Measurements from ENCODE around the gene PTPRN2.

PTPRN2 gene

GRCh38 chr7:158011941-158012340, 575.7 kb downstream of the PTPRN2 start:
- no peak for DNase-seq (ENCODE audit: low read depth)

GRCh38 chr7:158010961-158011693, 576.5 kb downstream of the PTPRN2 start:
- DNase-seq (ENCODE audit: low read depth) = no peak

- no peak for DNase-seq (ENCODE audit: low read depth)
Observed at GRCh38 chr7:158009886-158010285, 577.7 kb downstream of the PTPRN2 start.

- no peak for DNase-seq (ENCODE audit: low read depth)
Observed at GRCh38 chr7:158008267-158008666, 579.4 kb downstream of the PTPRN2 start.

- no peak for DNase-seq (ENCODE audit: low read depth)
Observed at GRCh38 chr7:158007697-158008257, 579.8 kb downstream of the PTPRN2 start.

GRCh38 chr7:158006841-158007696, 580.6 kb downstream of the PTPRN2 start:
- DNase-seq (ENCODE audit: low read depth) = no peak

- no peak for DNase-seq (ENCODE audit: low read depth)
Observed at GRCh38 chr7:158005531-158005930, 582.1 kb downstream of the PTPRN2 start.

GRCh38 chr7:158004123-158004490, 583.5 kb downstream of the PTPRN2 start:
- no peak for DNase-seq (ENCODE audit: low read depth)

GRCh38 chr7:158003441-158004122, 584.0 kb downstream of the PTPRN2 start:
- no peak for DNase-seq (ENCODE audit: low read depth)

- DNase-seq (ENCODE audit: low read depth) = no peak
Observed at GRCh38 chr7:158002486-158003080, 585.0 kb downstream of the PTPRN2 start.

GRCh38 chr7:158001621-158002320, 585.9 kb downstream of the PTPRN2 start:
- no peak for DNase-seq (ENCODE audit: low read depth)

- no peak for DNase-seq (ENCODE audit: low read depth)
Observed at GRCh38 chr7:158001003-158001402, 586.6 kb downstream of the PTPRN2 start.

- no peak for DNase-seq (ENCODE audit: low read depth)
Observed at GRCh38 chr7:158000160-158000559, 587.5 kb downstream of the PTPRN2 start.

GRCh38 chr7:157998884-157999552, 588.6 kb downstream of the PTPRN2 start:
- no peak for DNase-seq (ENCODE audit: low read depth)

- no peak for DNase-seq (ENCODE audit: low read depth)
Observed at GRCh38 chr7:157997471-157997870, 590.2 kb downstream of the PTPRN2 start.

GRCh38 chr7:157997080-157997440, 590.6 kb downstream of the PTPRN2 start:
- no peak for DNase-seq (ENCODE audit: low read depth)

- no peak for DNase-seq (ENCODE audit: low read depth)
Observed at GRCh38 chr7:157996359-157997079, 591.1 kb downstream of the PTPRN2 start.

- DNase-seq (ENCODE audit: low read depth) = no peak
Observed at GRCh38 chr7:157995815-157996214, 591.8 kb downstream of the PTPRN2 start.

GRCh38 chr7:157994319-157994718, 593.3 kb downstream of the PTPRN2 start:
- no peak for DNase-seq (ENCODE audit: low read depth)

- DNase-seq (ENCODE audit: low read depth) = no peak
Observed at GRCh38 chr7:157993406-157994105, 594.1 kb downstream of the PTPRN2 start.
